PFSK-1 (cell line): Measurements from ENCODE around the gene NFRKB.

Experiments used
- FOXP2 ChIP-seq: optimal IDR thresholded peaks from 2 replicates; pipeline ENCODE3; 2011; ENCODE audit warnings: borderline replicate concordance, control low read depth, inconsistent platforms; ENCODE audit not compliant: insufficient read depth; ENCODE audit errors: extremely low read length, extremely low read depth
- POLR2AphosphoS5 ChIP-seq: IDR thresholded peaks from 2 replicates; pipeline ENCODE4 v1.6.1; 2012; ENCODE audit warnings: low read depth, mild to moderate bottlenecking, control low read depth, low read length, moderate library complexity
- REST ChIP-seq, 2 experiments: IDR thresholded peaks; 2 replicates each; pipeline versions ENCODE4 v1.6.1 to v1.8.0; 2011 to 2012; ENCODE audit warnings: low read depth in 2 of 2, low read length in 2 of 2, control low read depth in 1 of 2, inconsistent platforms in 1 of 2, mild to moderate bottlenecking in 1 of 2, moderate library complexity in 1 of 2; ENCODE audit not compliant: insufficient read depth in 1 of 2
- SIN3A ChIP-seq: IDR thresholded peaks from 2 replicates; pipeline ENCODE4 v1.6.1; 2012; ENCODE audit warnings: mild to moderate bottlenecking, low read length, moderate library complexity, borderline replicate concordance; ENCODE audit not compliant: insufficient read depth
- TAF1 ChIP-seq: IDR thresholded peaks from 2 replicates; pipeline ENCODE4 v1.6.1; 2012; ENCODE audit warnings: low read length, control low read depth, borderline replicate concordance; ENCODE audit not compliant: insufficient read depth

The NFRKB gene

GRCh38 chr11:129864811-129865210 lies 30.6 kb downstream of the NFRKB start:
- no peak for TF ChIP-seq FOXP2
- no peak for TF ChIP-seq POLR2AphosphoS5
- TF ChIP-seq REST (IDR thresholded peaks at IDR 0.05; ENCODE audit: insufficient read depth in 1 of 2, low read depth in 2 of 2, low read length in 2 of 2), result no peak

- no peak for TF ChIP-seq FOXP2
- TF ChIP-seq REST (IDR thresholded peaks at IDR 0.05; ENCODE audit: insufficient read depth in 1 of 2, low read depth in 2 of 2, low read length in 2 of 2), result no peak
- no peak for TF ChIP-seq TAF1
- no peak for TF ChIP-seq POLR2AphosphoS5
- TF ChIP-seq SIN3A, result no peak
Measured at GRCh38 chr11:129861702-129862522, 33.5 kb downstream of the NFRKB start.

GRCh38 chr11:129856036-129856435 lies 39.3 kb downstream of the NFRKB start:
- TF ChIP-seq SIN3A (no peak), POLR2AphosphoS5 (no peak), TAF1 (no peak), REST (IDR thresholded peaks at IDR 0.05; ENCODE audit: insufficient read depth in 1 of 2, low read depth in 2 of 2, low read length in 2 of 2) (no peak), FOXP2 (no peak)

GRCh38 chr11:129855086-129855485 lies 40.3 kb downstream of the NFRKB start:
- TF ChIP-seq SIN3A, result no peak
- TF ChIP-seq REST (IDR thresholded peaks at IDR 0.05; ENCODE audit: insufficient read depth in 1 of 2, low read depth in 2 of 2, low read length in 2 of 2), result no peak
- TF ChIP-seq FOXP2, result no peak
- TF ChIP-seq TAF1, result no peak
- no peak for TF ChIP-seq POLR2AphosphoS5
